Activated CD4-positive, alpha-beta memory T cell treated with anti-CD3 and anti-CD28 coated beads, Interleukin-2, amount 10 ng/mL, durations not matched to agents 7 days and 5 days (primary cell): ENCODE measurements around the gene OR52E6. TPM values are rescaled to one million over a fixed set of nuclear protein-coding genes. Genes with fewer than 3 reads are reported as not detected.

Experiments used
- CTCF ChIA-PET: fragments of 350-600 bp; sonication (Branson Sonifier 250); formaldehyde crosslinking; loops from one replicate; lab custom pipeline; 2021; ENCODE audit warnings: antibody characterized with exemption, inconsistent platforms; lab: Charles Lee
- POLR2A ChIA-PET: fragments of 350-600 bp; sonication (Branson Sonifier 250); formaldehyde crosslinking; loops from one replicate; lab custom pipeline; 2021; ENCODE audit warnings: antibody characterized with exemption; lab: Charles Lee
- DNase-seq: peaks from one replicate; pipeline ENCODE4 v3.0.0-alpha.2; 2020
- H3K27ac Mint-ChIP-seq: one replicate; pipeline ENCODE4 v1.8.0; 2021; ENCODE audit warnings: mild to moderate bottlenecking, mixed read lengths
- H3K27me3 Mint-ChIP-seq: one replicate; pipeline ENCODE4 v1.8.0; 2021; ENCODE audit warnings: mixed read lengths
- H3K36me3 Mint-ChIP-seq: one replicate; pipeline ENCODE4 v1.8.0; 2021; ENCODE audit warnings: low read depth, mixed read lengths
- H3K4me1 Mint-ChIP-seq: one replicate; pipeline ENCODE4 v1.8.0; 2021; ENCODE audit warnings: mixed read lengths
- H3K4me3 Mint-ChIP-seq: one replicate; pipeline ENCODE4 v1.8.0; 2021; ENCODE audit warnings: mild to moderate bottlenecking, mixed read lengths
- H3K9me3 Mint-ChIP-seq: one replicate; pipeline ENCODE4 v1.8.0; 2021; ENCODE audit warnings: mixed read lengths
- total RNA-seq, 2 experiments: library from RNA; stranded (reverse); gene quantifications; one replicate each; pipeline ENCODE4 v1.2.3, GENCODE V29; 2021

OR52E6 gene
- total RNA-seq = not detected

DNA sequence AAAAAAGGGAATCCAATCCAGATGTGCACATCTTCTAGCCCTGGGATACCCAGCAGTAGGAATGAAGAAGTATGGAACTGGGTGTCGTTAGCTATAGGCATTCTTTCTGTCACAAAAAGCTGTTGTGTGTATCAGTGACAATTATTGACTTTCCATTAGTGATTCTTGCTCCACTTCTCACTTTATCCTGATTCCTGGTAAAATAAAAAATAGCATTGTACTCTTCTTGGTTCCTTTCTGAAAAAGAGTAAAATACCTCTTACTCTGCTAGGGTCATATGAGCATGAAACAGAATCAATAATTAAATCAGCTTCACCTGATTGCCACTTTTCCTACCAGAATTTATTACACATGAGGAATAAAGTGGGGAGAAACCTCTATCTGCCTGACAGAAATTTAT lies at the start of gene OR52E6:
TSS of gene OR52E6 (minus strand) at position 101 of the 400 bp plus-strand sequence. CDS start at position 101, 0 bp downstream.
- H3K27me3 Mint-ChIP-seq = peaks cover 3% of the 10 kb centered on the region
- no peak within 1 kb of the TSS for H3K27ac Mint-ChIP-seq
- no peaks in the 10 kb centered on the region for H3K36me3 Mint-ChIP-seq
- ChIA-PET CTCF (no interaction called here), POLR2A (no interaction called here)
- no peaks in the 10 kb centered on the region for H3K9me3 Mint-ChIP-seq
- DNase-seq = no peak
- H3K4me3 Mint-ChIP-seq = no peak within 1 kb of the TSS
- no peaks in the 10 kb centered on the region for H3K4me1 Mint-ChIP-seq

DNA sequence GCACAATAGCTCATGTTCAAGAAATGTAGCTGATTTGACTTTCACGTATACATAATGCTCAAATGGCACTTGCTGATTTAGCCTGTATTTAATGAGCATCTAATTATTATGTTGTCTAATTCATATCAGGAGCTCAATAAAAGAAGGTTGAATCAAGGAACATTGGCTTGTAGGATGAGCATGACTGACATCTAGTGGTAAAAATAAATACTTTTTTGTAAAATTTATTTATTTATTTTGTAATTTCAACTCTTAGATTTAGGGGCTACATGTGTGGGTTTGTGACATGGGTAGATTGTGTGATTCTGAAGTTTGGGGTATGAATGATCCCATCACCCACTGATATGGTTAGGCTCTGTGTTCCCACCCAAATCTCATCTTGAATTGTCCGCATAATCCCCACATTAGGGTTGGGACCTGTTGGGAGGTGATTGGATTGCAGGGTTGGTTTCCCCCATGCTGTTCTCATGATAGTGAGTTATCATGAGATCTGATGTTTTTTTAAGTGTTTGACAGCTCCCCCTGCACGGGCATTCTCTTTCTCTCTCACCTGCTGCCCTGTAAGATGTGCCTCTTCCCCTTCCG lies 49.6 kb upstream of the OR52E6 start:
- ChIA-PET CTCF (interaction anchor here (0.8 to 1.2 kb wide), 5 partner anchors 9 to 460 kb away, joined by 3 to 6 read pairs (median 4); partner anchors contain the start of gene OR52N2), POLR2A (no interaction called here)
- no peak overlapping the region for H3K27ac Mint-ChIP-seq
- H3K36me3 Mint-ChIP-seq = no peaks in the 10 kb centered on the region
- no peaks in the 10 kb centered on the region for H3K9me3 Mint-ChIP-seq
- H3K27me3 Mint-ChIP-seq = peaks cover 2% of the 10 kb centered on the region
- H3K4me3 Mint-ChIP-seq = no peak overlapping the region
- no peak for DNase-seq
- H3K4me1 Mint-ChIP-seq = no peaks in the 10 kb centered on the region

DNA sequence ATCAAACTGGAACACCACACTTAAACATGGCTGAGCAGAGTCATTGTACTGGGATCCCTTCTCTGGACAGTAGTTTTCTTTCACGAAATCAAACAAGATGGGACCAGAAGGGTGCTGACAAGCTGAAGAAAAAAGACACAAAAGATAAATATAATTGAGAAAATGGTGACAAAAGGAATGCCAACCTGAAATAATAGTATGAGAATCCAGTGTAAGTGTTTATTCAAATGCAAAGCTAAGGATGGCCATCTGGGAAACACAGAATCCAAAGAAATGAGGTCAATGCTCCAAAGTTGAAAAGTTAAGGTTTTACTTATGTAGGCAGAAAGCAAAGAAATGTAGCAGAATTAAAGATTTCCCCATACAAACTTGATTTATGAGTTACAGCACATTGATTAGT lies 46.0 kb upstream of the OR52E6 start:
- DNase-seq = no peak
- no peaks in the 10 kb centered on the region for H3K9me3 Mint-ChIP-seq
- CTCF ChIA-PET = no interaction called here
- no peaks in the 10 kb centered on the region for H3K36me3 Mint-ChIP-seq
- H3K27ac Mint-ChIP-seq = no peak overlapping the region
- no peaks in the 10 kb centered on the region for H3K4me1 Mint-ChIP-seq
- POLR2A ChIA-PET = no interaction called here
- peaks cover 4% of the 10 kb centered on the region for H3K27me3 Mint-ChIP-seq
- H3K4me3 Mint-ChIP-seq = no peak overlapping the region

DNA sequence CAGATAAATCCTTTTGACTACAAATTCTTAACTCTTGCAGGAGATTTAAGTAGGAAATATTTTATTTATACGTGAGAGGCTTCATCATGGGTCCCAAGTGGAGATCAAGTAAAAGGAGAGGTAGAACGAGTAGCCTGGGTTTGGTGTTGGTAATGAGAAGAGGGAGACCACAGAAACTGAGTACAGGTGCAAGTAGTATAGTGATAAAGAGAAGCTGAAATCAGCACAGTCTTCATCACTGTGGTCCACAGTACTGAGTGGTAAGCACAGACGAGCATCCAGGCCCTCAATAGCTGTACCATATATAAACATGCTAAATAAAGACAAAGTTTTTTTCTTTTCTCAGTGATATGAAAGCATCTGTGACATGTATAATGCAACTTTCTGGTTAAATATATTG lies 45.5 kb upstream of the OR52E6 start:
- H3K4me3 Mint-ChIP-seq = no peak overlapping the region
- H3K36me3 Mint-ChIP-seq = no peaks in the 10 kb centered on the region
- ChIA-PET POLR2A (no interaction called here), CTCF (no interaction called here)
- DNase-seq = no peak
- H3K9me3 Mint-ChIP-seq = no peaks in the 10 kb centered on the region
- H3K27me3 Mint-ChIP-seq = peaks cover 9% of the 10 kb centered on the region
- H3K27ac Mint-ChIP-seq = no peak overlapping the region
- no peaks in the 10 kb centered on the region for H3K4me1 Mint-ChIP-seq

DNA sequence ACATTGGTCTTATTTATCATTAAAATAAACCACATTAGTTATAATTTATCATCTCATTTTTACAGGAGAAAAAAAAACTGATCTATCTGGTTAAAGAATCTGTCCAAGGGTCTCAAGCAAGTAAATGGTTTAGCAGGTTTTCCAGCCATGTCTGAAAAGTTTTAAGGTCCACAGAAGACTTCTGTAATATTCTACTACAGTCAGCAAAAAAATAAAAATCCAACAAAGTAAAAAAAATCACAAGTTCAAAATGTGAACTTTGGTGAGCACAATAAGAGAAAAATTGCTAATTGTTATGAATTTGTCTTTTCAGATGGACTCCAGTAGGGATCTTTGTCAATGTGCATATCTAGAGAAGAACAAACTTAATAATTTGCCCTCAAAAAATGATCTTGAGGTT lies 40.1 kb upstream of the OR52E6 start:
- no peak for DNase-seq
- Mint-ChIP-seq H3K36me3 (no peaks in the 10 kb centered on the region), H3K27me3 (peaks cover 6% of the 10 kb centered on the region), H3K27ac (no peak overlapping the region), H3K9me3 (no peaks in the 10 kb centered on the region), H3K4me3 (no peak overlapping the region), H3K4me1 (no peaks in the 10 kb centered on the region)
- ChIA-PET CTCF (no interaction called here), POLR2A (no interaction called here)

DNA sequence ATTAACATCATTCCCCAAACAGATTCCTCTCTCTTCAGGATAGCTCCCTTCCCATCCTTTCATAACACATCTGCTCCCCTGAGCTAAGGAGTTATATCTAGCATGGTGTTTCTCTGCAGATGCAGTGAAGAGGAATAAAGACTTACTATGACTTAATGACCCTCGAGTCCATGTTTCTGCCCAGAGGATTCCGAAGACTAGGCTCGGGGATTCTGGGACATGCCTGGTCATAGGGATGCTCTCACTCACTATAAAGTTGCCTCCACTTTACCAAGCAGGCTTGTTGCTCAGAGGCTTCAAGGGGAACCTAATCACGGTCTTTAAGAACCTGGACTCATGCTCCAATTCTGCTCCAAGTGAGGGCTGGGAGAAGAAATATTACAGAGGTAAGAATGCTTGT lies 38.6 kb upstream of the OR52E6 start, which contains the start of gene OR52E4:
TSS of gene OR52E4 (plus strand) at position 301 of the 400 bp plus-strand sequence. CDS start 3,664 bp downstream, outside the sequence.
- H3K9me3 Mint-ChIP-seq = no peaks in the 10 kb centered on the region
- H3K4me1 Mint-ChIP-seq = no peaks in the 10 kb centered on the region
- H3K4me3 Mint-ChIP-seq = no peak within 1 kb of the TSS
- no peak for DNase-seq
- H3K27me3 Mint-ChIP-seq = peaks cover 6% of the 10 kb centered on the region
- ChIA-PET CTCF (no interaction called here), POLR2A (no interaction called here)
- H3K36me3 Mint-ChIP-seq = no peaks in the 10 kb centered on the region
- H3K27ac Mint-ChIP-seq = no peak within 1 kb of the TSS

DNA sequence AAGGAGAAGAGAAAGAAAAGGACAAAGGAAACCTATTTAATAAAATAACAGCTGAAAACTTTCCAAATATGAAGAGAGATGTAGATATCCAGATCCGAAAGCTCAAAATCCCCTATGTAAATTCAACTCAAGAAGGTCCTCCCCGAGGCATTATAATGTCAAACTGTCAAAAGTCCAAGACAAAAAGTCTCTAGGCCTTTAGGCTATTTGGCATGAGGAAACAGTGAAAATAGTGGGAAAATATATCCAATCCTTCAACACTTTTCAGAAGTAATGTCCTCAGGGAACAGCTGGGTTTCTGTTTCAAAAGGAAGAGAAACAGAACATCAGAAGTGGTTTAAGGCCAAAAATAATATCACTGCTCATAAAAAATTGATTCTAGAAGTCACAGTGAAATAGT lies 36.9 kb upstream of the OR52E6 start:
- no peak for DNase-seq
- Mint-ChIP-seq H3K4me3 (no peak overlapping the region), H3K4me1 (no peaks in the 10 kb centered on the region), H3K36me3 (no peaks in the 10 kb centered on the region), H3K27ac (no peak overlapping the region), H3K9me3 (no peaks in the 10 kb centered on the region), H3K27me3 (peaks cover 5% of the 10 kb centered on the region)
- CTCF ChIA-PET = no interaction called here
- POLR2A ChIA-PET = no interaction called here

DNA sequence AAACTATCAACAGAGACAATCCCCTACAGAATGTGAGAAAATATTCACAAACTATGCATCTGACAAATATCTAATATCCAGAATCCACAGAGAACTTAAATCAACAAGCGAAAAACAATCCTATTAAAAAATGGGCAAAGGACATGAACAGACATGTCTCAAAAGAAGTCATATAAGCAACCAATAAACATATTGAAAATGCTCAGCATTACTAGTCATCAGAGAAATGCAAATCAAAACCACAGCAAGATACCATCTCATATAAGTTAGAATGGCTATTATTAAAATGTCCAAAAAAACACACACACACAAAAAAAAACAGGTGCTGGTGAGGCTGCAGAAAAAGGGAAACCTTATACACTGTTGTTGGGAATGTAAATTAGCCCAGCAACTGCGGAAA lies 24.1 kb upstream of the OR52E6 start:
- H3K4me3 Mint-ChIP-seq = no peak overlapping the region
- H3K27ac Mint-ChIP-seq = no peak overlapping the region
- no peaks in the 10 kb centered on the region for H3K4me1 Mint-ChIP-seq
- peaks cover 2% of the 10 kb centered on the region for H3K27me3 Mint-ChIP-seq
- H3K36me3 Mint-ChIP-seq = no peaks in the 10 kb centered on the region
- ChIA-PET CTCF (no interaction called here), POLR2A (no interaction called here)
- H3K9me3 Mint-ChIP-seq = no peaks in the 10 kb centered on the region
- DNase-seq = no peak

DNA sequence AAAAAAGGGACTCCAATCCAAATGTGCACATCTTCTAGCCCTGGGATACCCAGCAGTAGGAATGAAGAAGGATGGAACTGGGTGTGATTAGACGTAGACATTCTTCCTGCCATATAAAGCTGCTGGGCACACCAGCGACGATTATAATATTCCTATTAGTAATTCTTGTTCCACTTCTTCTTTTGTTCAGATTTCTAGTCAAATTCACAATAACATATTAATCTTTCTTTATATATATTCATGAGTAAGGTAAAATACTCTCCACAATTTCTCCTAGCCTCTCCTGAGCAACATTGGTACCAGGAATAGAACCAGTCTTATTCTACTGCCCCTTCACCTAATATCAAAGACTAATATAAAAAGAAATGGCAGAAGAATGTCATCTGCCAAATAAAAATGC lies 15.9 kb upstream of the OR52E6 start, which contains the start of gene OR52E8:
TSS of gene OR52E8 (minus strand) at position 101 of the 400 bp plus-strand sequence. CDS start at position 101, 0 bp downstream.
- DNase-seq = no peak
- Mint-ChIP-seq H3K36me3 (no peaks in the 10 kb centered on the region), H3K27me3 (no peaks in the 10 kb centered on the region), H3K4me1 (no peaks in the 10 kb centered on the region), H3K9me3 (no peaks in the 10 kb centered on the region), H3K27ac (no peak within 1 kb of the TSS), H3K4me3 (no peak within 1 kb of the TSS)
- ChIA-PET CTCF (no interaction called here), POLR2A (no interaction called here)

DNA sequence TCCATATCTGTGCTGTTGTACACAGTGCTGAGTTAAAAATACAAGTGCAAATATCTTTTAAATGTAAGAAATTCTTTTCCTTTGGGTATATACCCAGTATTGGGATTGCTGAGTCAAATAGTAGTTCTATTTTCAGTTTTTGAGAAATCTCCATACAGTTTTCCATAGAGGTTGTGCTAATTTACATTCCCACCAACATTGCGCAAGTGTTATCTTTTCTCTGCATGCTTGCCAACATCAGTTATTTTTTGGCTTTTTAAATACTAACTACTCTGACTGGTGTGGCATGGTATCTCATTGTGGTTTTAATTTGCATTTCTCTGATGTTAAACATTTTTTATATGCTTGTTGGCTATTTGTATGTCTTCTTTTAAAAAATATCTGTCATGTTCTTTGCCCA lies 9.3 kb upstream of the OR52E6 start:
- DNase-seq = no peak
- no peaks in the 10 kb centered on the region for H3K9me3 Mint-ChIP-seq
- POLR2A ChIA-PET = no interaction called here
- H3K4me1 Mint-ChIP-seq = no peaks in the 10 kb centered on the region
- peaks cover 5% of the 10 kb centered on the region for H3K27me3 Mint-ChIP-seq
- H3K27ac Mint-ChIP-seq = no peak overlapping the region
- no peaks in the 10 kb centered on the region for H3K36me3 Mint-ChIP-seq
- CTCF ChIA-PET = no interaction called here
- H3K4me3 Mint-ChIP-seq = no peak overlapping the region

DNA sequence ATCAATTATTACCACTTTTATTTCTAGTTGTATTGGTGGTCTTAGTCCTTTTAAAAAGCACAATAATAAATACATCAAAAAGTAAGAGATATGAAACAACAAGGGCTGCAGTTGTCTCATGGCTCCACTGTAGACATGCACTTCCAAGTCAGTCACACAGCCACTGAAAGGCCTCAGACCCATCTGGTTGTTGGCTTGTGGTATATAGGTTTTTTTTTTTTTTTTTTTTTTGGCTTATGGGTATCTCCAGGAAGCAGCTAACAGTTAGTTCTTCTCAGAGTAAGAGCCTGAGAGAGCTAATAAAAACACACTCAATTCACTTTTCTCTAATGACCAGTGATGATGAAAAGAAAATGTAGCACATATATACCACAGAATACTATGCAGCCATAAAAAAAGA lies 6.0 kb upstream of the OR52E6 start:
- Mint-ChIP-seq H3K27ac (no peak overlapping the region), H3K9me3 (no peaks in the 10 kb centered on the region), H3K4me3 (no peak overlapping the region), H3K36me3 (no peaks in the 10 kb centered on the region), H3K4me1 (no peaks in the 10 kb centered on the region), H3K27me3 (peaks cover 5% of the 10 kb centered on the region)
- ChIA-PET CTCF (interaction anchor here (0.7 kb wide), 2 partner anchors 103 to 141 kb away, joined by 3 read pairs; no protein-coding TSS in a partner anchor), POLR2A (no interaction called here)
- no peak for DNase-seq

DNA sequence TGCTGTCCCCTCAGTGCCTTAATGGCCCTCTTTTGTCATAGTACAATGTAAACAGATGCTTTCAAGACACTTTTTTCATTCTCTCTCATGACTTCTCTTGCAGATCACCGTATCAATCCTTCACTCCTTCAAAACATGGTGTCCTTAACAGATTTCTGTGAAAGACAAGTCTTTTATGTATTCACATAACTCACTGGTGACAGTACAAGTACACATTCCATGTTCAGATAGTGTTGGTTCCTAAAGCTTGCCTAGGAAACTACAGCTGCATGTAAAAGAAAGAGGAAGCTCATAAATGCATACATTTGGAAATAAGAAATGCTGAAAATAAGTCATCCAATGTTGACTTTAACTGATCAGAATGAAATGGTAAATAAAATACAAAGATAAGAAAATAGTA lies 5.0 kb upstream of the OR52E6 start:
- Mint-ChIP-seq H3K36me3 (no peaks in the 10 kb centered on the region), H3K4me1 (no peaks in the 10 kb centered on the region), H3K4me3 (no peak overlapping the region), H3K27ac (no peak overlapping the region), H3K27me3 (peaks cover under 1% of the 10 kb centered on the region), H3K9me3 (no peaks in the 10 kb centered on the region)
- DNase-seq = no peak
- CTCF ChIA-PET = no interaction called here
- POLR2A ChIA-PET = no interaction called here

DNA sequence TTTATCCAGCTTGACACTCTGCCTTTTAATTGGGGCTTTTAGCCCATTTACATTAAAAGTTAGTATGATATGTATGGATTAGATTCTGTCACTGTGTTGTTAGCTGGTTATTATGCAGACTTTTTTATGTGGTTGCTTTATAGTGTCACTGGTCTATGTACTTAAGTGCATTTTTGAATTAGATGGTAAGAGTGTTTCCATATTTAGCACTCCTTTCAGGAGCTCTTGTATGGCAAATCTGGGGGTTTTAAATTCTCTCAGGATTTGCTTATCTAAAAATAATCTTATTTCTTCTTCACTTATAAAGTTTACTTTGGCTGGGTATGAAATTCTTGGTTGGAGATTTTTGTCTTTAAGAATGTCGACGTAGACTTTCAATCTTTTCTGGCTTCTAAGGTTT lies 4.0 kb downstream of the OR52E6 start:
- Mint-ChIP-seq H3K36me3 (no peaks in the 10 kb centered on the region), H3K4me3 (no peak overlapping the region), H3K27ac (no peak overlapping the region), H3K27me3 (peaks cover 3% of the 10 kb centered on the region), H3K4me1 (no peaks in the 10 kb centered on the region), H3K9me3 (no peaks in the 10 kb centered on the region)
- CTCF ChIA-PET = no interaction called here
- POLR2A ChIA-PET = no interaction called here
- no peak for DNase-seq

DNA sequence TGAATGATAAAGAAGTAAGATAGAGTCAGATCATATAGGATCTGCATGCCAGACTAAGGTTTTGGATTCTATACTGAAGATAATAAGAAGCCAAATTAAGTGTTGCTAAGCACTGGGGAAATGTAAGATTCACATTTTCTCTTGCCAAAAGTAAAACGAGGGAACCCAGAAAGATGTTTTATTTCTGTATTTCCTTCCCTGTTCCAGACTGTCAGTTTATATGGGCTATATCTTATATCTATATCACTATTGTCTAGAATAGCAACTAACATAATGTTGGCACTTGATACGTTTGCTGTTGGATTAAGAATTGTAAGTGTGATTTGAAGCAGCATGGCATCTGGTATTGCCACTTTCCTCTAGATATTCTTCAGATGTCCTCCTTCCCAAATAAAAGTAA lies 8.3 kb downstream of the OR52E6 start:
- Mint-ChIP-seq H3K27ac (no peak overlapping the region), H3K4me3 (no peak overlapping the region), H3K9me3 (no peaks in the 10 kb centered on the region), H3K27me3 (peaks cover 3% of the 10 kb centered on the region), H3K36me3 (no peaks in the 10 kb centered on the region), H3K4me1 (no peaks in the 10 kb centered on the region)
- POLR2A ChIA-PET = no interaction called here
- CTCF ChIA-PET = no interaction called here
- no peak for DNase-seq
